ENCODE results near the gene CEP85L. TPM values are rescaled to one million over a fixed set of nuclear protein-coding genes. Genes with fewer than 3 reads are reported as not detected.

The CEP85L gene
- total RNA-seq, 4 donors from 2014 or later, result 10.5 to 42.9 (median 17.1) TPM

GRCh38 chr6:118645395-118645794, 6.0 kb downstream of the CEP85L start:
- H3K9me3 ChIP-seq, result no peaks in the 10 kb centered on the region
- no peaks in the 10 kb centered on the region for H3K4me1 ChIP-seq
- no peaks in the 10 kb centered on the region for H3K27me3 ChIP-seq
- H3K27ac ChIP-seq, result no peak overlapping the region
- intact Hi-C loops (cut with DNase I), result no loop called here
- TF ChIP-seq POLR2A (IDR thresholded peaks at IDR 0.05), result no peak
- no peaks in the 10 kb centered on the region for H3K36me3 ChIP-seq
- WGBS, 2 donors, result 92 to 94% methylated on average over 2 of the region's 2 CpGs
- H3K4me3 ChIP-seq (replicated peaks in 1 of 3), result no peak overlapping the region
- DNase-seq, result no peak

- TF ChIP-seq, protein P1, sequence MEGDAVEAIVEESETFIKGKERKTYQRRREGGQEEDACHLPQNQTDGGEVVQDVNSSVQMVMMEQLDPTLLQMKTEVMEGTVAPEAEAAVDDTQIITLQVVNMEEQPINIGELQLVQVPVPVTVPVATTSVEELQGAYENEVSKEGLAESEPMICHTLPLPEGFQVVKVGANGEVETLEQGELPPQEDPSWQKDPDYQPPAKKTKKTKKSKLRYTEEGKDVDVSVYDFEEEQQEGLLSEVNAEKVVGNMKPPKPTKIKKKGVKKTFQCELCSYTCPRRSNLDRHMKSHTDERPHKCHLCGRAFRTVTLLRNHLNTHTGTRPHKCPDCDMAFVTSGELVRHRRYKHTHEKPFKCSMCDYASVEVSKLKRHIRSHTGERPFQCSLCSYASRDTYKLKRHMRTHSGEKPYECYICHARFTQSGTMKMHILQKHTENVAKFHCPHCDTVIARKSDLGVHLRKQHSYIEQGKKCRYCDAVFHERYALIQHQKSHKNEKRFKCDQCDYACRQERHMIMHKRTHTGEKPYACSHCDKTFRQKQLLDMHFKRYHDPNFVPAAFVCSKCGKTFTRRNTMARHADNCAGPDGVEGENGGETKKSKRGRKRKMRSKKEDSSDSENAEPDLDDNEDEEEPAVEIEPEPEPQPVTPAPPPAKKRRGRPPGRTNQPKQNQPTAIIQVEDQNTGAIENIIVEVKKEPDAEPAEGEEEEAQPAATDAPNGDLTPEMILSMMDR (IDR thresholded peaks at IDR 0.05), result no peak
- Histone ChIP-seq H3K27ac (no peak overlapping the region), H3K4me1 (no peaks in the 10 kb centered on the region), H3K4me3 (replicated peaks in 1 of 3) (no peak overlapping the region), H3K27me3 (no peaks in the 10 kb centered on the region), H3K9me3 (no peaks in the 10 kb centered on the region), H3K36me3 (no peaks in the 10 kb centered on the region)
- WGBS, 2 donors, result 88 to 92% methylated on average over 2 of the region's 2 CpGs
- no peak for DNase-seq
- intact Hi-C loops (cut with DNase I), result no loop called here
These were observed 7.4 kb downstream of the CEP85L start for GRCh38 chr6:118644007-118644406.

- no peak overlapping the region for H3K27ac ChIP-seq
- H3K36me3 ChIP-seq, result no peaks in the 10 kb centered on the region
- no peaks in the 10 kb centered on the region for H3K9me3 ChIP-seq
- no peaks in the 10 kb centered on the region for H3K27me3 ChIP-seq
- DNase-seq, result no peak
- no peaks in the 10 kb centered on the region for H3K4me1 ChIP-seq
- no peak for TF ChIP-seq POLR2A (IDR thresholded peaks at IDR 0.05)
- TF ChIP-seq, protein P1 (IDR thresholded peaks at IDR 0.05), result no peak
- H3K4me3 ChIP-seq (replicated peaks in 1 of 3), result no peak overlapping the region
- 92 to 94% methylated on average over 1 of the region's 1 CpG for WGBS, 2 donors
- intact Hi-C loops (cut with DNase I), result no loop called here
These were observed 10.3 kb downstream of the CEP85L start for GRCh38 chr6:118641042-118641441.

DNA sequence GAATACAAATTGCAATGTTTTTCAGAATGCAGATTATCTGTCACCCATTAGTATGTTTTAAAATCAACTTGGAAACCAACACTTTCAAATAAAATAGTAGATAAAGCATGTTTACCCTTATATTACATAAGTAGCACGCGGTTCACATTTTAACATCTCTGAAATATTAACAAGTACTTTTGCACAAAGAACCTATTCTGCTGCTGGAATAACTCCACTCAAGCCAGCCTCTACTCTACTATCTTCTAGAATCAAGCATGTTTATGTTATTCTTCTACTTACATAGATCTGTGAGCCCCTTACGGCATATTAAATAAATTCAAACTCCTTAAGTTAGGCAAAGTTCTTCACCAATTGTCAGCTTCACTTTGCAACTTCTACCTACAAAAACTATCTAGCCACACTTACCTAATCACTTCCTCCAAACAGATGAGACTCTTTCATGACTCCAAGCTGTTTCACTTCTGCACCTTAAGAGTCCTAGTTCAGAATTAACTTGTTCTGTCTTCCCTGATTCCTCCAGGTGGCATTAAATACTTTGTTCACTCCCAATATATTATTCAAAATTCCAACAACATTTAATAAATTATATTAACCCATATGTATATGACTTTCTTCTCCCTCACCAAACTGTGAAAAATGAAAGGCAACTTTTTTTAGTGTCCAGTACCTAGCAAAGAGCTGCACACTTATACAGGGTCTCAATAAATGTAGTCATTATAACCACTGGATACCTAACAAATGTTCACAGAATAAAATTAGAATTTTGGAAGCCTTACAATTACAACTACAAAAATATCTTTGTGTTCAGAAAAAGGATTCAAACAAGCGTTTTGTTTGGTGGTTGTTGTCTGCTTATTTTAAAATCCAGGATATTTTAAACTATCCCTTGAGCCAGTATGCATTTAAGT, 12.1 kb downstream of the CEP85L start:
- Histone ChIP-seq H3K27me3 (no peaks in the 10 kb centered on the region), H3K36me3 (no peaks in the 10 kb centered on the region), H3K4me1 (no peaks in the 10 kb centered on the region), H3K27ac (no peak overlapping the region), H3K9me3 (no peaks in the 10 kb centered on the region), H3K4me3 (replicated peaks in 1 of 3) (no peak overlapping the region)
- TF ChIP-seq, protein P1 (IDR thresholded peaks at IDR 0.05), result no peak
- TF ChIP-seq POLR2A (IDR thresholded peaks at IDR 0.05), result no peak
- 69 to 79% methylated on average over 4 of the region's 4 CpGs for WGBS, 2 donors
- no peak for DNase-seq
- intact Hi-C loops (cut with DNase I), result no loop called here

DNA sequence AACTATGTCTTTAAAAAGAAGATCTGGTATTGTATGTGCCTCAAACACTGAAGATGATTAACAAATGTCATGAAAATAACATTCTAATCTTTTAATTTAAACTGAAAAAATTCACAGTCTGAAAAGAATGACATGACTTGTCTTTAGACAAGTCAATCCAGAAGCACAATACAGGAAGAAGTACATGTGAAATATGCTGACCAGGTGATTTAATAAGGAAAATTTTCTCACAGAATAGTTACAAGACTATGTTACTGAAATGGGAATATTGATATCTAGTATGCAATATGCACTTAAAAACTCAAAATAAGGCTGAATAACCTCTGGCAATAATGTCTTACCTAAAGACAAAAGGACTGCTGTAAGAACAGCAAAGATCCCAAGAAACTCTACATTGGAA, 13.1 kb downstream of the CEP85L start:
- Histone ChIP-seq H3K9me3 (no peaks in the 10 kb centered on the region), H3K27ac (no peak overlapping the region), H3K4me3 (replicated peaks in 1 of 3) (no peak overlapping the region), H3K36me3 (no peaks in the 10 kb centered on the region), H3K4me1 (no peaks in the 10 kb centered on the region), H3K27me3 (no peaks in the 10 kb centered on the region)
- DNase-seq, result no peak
- intact Hi-C loops (cut with DNase I), result no loop called here
- no peak for TF ChIP-seq POLR2A (IDR thresholded peaks at IDR 0.05)
- TF ChIP-seq, protein P1 (IDR thresholded peaks at IDR 0.05), result no peak
